Ovary (tissue), 9 donors: Measurements from ENCODE around the gene IRX5. TPM values are rescaled to one million over a fixed set of nuclear protein-coding genes. Genes with fewer than 3 reads are reported as not detected.

Experiments used
- DNase-seq, 5 donors: peaks; one replicate each; pipeline ENCODE4 v3.0.0-alpha.2; 2019 to 2020
- H3K27ac ChIP-seq, 2 donors: fragments of 200-600 bp; one replicate each; pipeline versions ENCODE4 v1.5.1 to v1.8.0; 2019 to 2022
- H3K27me3 ChIP-seq: fragments of 200-600 bp; one replicate; pipeline ENCODE4 v1.8.0; 2022
- H3K36me3 ChIP-seq: fragments of 200-600 bp; sonication (generic); one replicate; pipeline ENCODE4 v1.5.1; 2019
- H3K4me1 ChIP-seq: one replicate; pipeline ENCODE4 v1.8.1; 2013; ENCODE audit warnings: mild to moderate bottlenecking, moderate library complexity; ENCODE audit not compliant: insufficient read depth
- H3K4me3 ChIP-seq: fragments of 200-600 bp; sonication (generic); one replicate; pipeline ENCODE4 v1.5.1; 2017
- H3K9me3 ChIP-seq, 2 donors: fragments of 200-600 bp in 1 of 2; sonication (generic) in 1 of 2; one replicate each; pipeline versions ENCODE4 v1.5.1 to v1.8.1; 2013 to 2019; ENCODE audit warnings: mild to moderate bottlenecking in 1 of 2, moderate library complexity in 1 of 2
- EP300 ChIP-seq: sonication (generic); formaldehyde crosslinking; IDR thresholded peaks from one replicate; pipeline ENCODE4 v1.6.1; 2017; ENCODE audit warnings: antibody characterized with exemption
- POLR2A ChIP-seq: fragments of 450-650 bp; IDR thresholded peaks from one replicate; pipeline ENCODE4 v1.6.1; 2017; ENCODE audit warnings: antibody characterized with exemption, mild to moderate bottlenecking, moderate library complexity
- WGBS, 3 donors: extraction: QIAGEN DNeasy Blood & Tissue Kit in 1 of 3; methylation state at CpG; one replicate each; pipeline versions ENCODE4 v1.1.5 to v1.1.7; 2013 to 2017; 5-methylcytosine and 5-hydroxymethylcytosine counted together
- intact Hi-C, 4 donors: fragments of 100-400 bp; cut with DNase I; formaldehyde crosslinking; loops; one replicate each; pipeline versions ENCODE4 v1.11.0 to v1.15.1; 2022 to 2023
- polyA plus RNA-seq, 2 donors: library from polyadenylated mRNA; stranded (reverse); fragments of 200-250 nt in 1 of 2; fragments of 350-450 nt in 1 of 2; fragmentation: Illumina TruSeq in 1 of 2; extraction: RNeasy Lipid Tissue Mini Kit (QIAGEN cat#74804) in 1 of 2; gene quantifications; one replicate each; pipeline ENCODE4 v1.2.3, GENCODE V29; 2013 to 2014
- total RNA-seq, 7 donors: library from RNA; depleted of rRNA in 2 of 7; stranded (reverse); fragments of >200 nt in 2 of 7; fragmentation: NEBNext Ultra II Directional in 3 of 7; extraction: Animal tissue kit (Norgen Biotek cat#: 25700) in 3 of 7; gene quantifications; one replicate each; pipeline versions ENCODE4 v1.1.0 to v1.2.4, GENCODE V29; 2016 to 2023
- TF ChIP-seq, protein P1 (sequence below), 3 donors: fragments of 450-650 bp in 2 of 3; fragments of 200-600 bp in 1 of 3; IDR thresholded peaks; one replicate each; pipeline versions ENCODE4 v1.5.1 to v1.8.0; 2016 to 2022; ENCODE audit warnings: antibody characterized with exemption in 3 of 3, mild to moderate bottlenecking in 1 of 3
- donor health status: DM: no; HTN: no; CAD: no; lungs with moderate emphysema.
- donor health status: DM: no; HTN: no; CAD: no.
- donor health status: Bipolar disorder and iron deficiency.
- donor health status: DM: yes; HTN: yes; CAD: no.
- donor health status: DM: no; HTN: no; CAD: no.
- donor health status: DM: yes; HTN: yes; CAD: no.

The IRX5 gene
- total and polyA plus RNA-seq, 9 donors = 0.35 to 9.7 (median 0.88) TPM

DNA sequence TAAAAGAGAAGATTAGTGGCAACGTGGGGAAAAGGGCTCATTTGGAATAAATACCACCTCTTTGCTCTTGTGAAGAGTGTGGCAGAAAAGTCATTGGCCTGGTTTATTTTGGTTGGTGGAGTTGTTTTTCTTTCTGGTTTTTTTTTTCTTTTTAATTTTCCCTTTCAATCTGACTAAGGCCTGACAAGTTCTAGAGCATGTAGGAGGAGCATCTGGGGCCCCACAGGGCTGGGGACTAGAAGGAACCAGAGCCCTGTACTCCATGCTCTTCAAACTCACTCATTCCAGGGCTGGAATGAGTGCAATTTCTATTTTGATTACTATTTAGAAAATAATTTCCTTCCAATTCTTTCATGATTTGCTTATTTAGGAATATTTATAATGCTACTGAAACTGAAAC, 13.3 kb downstream of the IRX5 start:
- Histone ChIP-seq H3K27me3 (no peaks in the 10 kb centered on the region), H3K27ac (no peak overlapping the region), H3K36me3 (no peaks in the 10 kb centered on the region), H3K4me1 (no peaks in the 10 kb centered on the region), H3K4me3 (no peak overlapping the region), H3K9me3 (no peaks in the 10 kb centered on the region)
- TF ChIP-seq EP300 = no peak
- TF ChIP-seq POLR2A = no peak
- TF ChIP-seq, protein P1, sequence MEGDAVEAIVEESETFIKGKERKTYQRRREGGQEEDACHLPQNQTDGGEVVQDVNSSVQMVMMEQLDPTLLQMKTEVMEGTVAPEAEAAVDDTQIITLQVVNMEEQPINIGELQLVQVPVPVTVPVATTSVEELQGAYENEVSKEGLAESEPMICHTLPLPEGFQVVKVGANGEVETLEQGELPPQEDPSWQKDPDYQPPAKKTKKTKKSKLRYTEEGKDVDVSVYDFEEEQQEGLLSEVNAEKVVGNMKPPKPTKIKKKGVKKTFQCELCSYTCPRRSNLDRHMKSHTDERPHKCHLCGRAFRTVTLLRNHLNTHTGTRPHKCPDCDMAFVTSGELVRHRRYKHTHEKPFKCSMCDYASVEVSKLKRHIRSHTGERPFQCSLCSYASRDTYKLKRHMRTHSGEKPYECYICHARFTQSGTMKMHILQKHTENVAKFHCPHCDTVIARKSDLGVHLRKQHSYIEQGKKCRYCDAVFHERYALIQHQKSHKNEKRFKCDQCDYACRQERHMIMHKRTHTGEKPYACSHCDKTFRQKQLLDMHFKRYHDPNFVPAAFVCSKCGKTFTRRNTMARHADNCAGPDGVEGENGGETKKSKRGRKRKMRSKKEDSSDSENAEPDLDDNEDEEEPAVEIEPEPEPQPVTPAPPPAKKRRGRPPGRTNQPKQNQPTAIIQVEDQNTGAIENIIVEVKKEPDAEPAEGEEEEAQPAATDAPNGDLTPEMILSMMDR (IDR thresholded peaks at IDR 0.05) = no peak
- WGBS, 3 donors = 50 to 79% (median 53%) methylated on average over 1 of the region's 1 CpG
- no peak for DNase-seq
- intact Hi-C loops = no loop called here

DNA sequence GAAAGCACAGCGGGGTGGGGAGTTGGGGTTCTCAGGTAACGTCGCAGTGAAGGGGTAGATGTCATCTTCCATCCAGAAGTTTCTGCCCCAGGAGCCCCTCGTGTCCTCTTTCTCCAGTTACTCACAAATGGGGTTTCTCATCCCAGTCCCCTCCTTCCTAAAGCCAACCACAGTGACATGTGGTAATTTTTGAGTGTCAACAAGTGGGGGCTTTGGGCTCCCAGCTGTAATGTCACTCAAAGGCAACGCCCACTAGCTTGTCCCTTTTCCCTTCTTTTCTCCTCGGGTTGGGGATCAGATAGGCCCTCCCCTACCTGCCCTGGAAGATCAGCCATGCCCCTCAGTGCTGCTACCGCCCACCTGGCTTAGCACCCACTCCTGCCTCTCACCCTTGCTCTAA, 14.4 kb downstream of the IRX5 start:
- no peak for DNase-seq
- no peaks in the 10 kb centered on the region for H3K9me3 ChIP-seq

DNA sequence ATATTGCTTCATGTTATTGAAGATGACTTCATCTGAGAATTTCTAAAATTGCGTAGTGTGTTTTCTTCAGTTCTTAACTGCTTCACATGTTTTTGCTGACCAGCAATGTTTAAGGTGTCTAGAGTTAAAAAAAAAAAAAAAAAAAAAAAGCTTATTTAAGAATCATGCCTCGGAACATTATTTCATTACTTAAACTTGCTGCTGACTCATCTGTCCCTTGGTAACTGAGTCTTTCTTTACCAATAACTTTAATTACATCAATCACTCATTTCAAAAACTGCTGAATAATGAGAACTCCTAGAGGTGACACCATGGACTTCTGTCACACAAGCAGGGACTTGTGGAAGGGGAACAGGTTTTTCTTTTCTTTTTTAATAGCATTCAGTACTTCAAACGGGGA, 16.2 kb downstream of the IRX5 start:
- Histone ChIP-seq H3K27ac (no peak overlapping the region), H3K4me3 (no peak overlapping the region), H3K4me1 (no peaks in the 10 kb centered on the region), H3K27me3 (no peaks in the 10 kb centered on the region), H3K36me3 (no peaks in the 10 kb centered on the region), H3K9me3 (no peaks in the 10 kb centered on the region)
- WGBS, 3 donors = 46 to 60% (median 54%) methylated on average over 3 of the region's 3 CpGs
- TF ChIP-seq POLR2A (no peak), EP300 (no peak)
- TF ChIP-seq, protein P1 (IDR thresholded peaks at IDR 0.05) = no peak
- intact Hi-C loops = no loop called here
- no peak for DNase-seq

More for the DNA sequence above, 14.4 kb downstream of the IRX5 start:
- TF ChIP-seq POLR2A (no peak), EP300 (no peak)
- TF ChIP-seq, protein P1 (IDR thresholded peaks at IDR 0.05) = no peak
- WGBS, 3 donors = 70 to 73% (median 71%) methylated on average over 7 of the region's 7 CpGs
- Histone ChIP-seq H3K27ac (no peak overlapping the region), H3K36me3 (no peaks in the 10 kb centered on the region), H3K4me1 (no peaks in the 10 kb centered on the region), H3K27me3 (no peaks in the 10 kb centered on the region), H3K4me3 (no peak overlapping the region)
- intact Hi-C loops = no loop called here

DNA sequence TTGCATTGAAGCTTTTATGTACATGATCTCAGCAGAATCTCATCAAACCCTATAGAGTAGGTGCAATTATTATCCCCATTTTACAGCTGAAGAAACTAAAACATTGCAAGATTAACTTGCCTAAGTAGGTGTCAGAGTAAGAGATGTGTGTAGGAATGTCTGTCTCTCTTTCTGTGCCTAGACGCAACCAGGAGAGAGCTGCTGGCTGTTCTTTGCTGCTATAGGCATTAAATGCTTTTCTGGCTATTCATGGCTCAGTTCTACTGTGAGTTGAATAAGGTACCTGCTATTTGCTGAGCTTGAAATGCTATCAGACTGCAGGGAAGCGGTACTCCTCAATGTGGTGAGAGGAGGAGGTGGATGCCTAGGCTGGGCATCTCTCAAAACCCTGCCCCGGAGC, 17.0 kb downstream of the IRX5 start:
- intact Hi-C loops = no loop called here
- Histone ChIP-seq H3K9me3 (no peaks in the 10 kb centered on the region), H3K27me3 (no peaks in the 10 kb centered on the region), H3K4me3 (no peak overlapping the region), H3K27ac (no peak overlapping the region), H3K4me1 (no peaks in the 10 kb centered on the region), H3K36me3 (no peaks in the 10 kb centered on the region)
- TF ChIP-seq POLR2A = no peak
- TF ChIP-seq, protein P1 (IDR thresholded peaks at IDR 0.05) = no peak
- no peak for TF ChIP-seq EP300
- no peak for DNase-seq
- 66 to 76% (median 67%) methylated on average over 3 of the region's 3 CpGs for WGBS, 3 donors
